NOMO-1 (cell line): Measurements from ENCODE around the gene MST1.

Source experiments
- DNase-seq, 2 experiments: peaks; one replicate each; lab custom pipeline; 2025; ENCODE audit not compliant: unreplicated experiment in 2 of 2; lab: John Stamatoyannopoulos, UW

MST1 gene

GRCh38 chr3:49638445-49638844 lies 50.8 kb downstream of the MST1 start:
- DNase-seq = peak in 1 of 2 experiments; percentile 34

- DNase-seq = no peak
These were observed 52.2 kb downstream of the MST1 start for GRCh38 chr3:49636883-49637609.

DNA sequence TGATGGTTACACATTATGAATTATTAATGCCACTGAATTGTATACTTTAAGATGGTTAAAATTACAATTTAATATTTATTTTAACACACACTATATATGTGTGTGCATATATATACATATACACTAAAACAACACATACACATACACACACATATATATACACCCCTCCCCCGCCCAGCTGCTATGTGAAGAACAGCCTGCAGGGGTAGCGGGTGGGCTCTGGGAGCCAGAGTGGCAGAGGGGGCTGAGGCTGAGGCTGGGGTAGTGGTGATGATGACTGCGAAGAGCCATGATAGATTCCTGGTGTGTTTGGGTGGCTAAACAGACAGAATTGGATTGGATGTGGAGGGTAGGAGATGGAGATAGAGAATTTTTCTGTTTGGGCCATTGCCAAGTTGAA lies 54.5 kb downstream of the MST1 start:
- DNase-seq = no peak
